Thyroid gland (tissue), 4 donors: ENCODE measurements around the gene CRHBP.

Experiments used
- POLR2A ChIP-seq, 2 donors: fragments of 450-650 bp; IDR thresholded peaks; one replicate each; pipeline ENCODE4 v1.6.1; 2017; ENCODE audit warnings: antibody characterized with exemption in 2 of 2, mild to moderate bottlenecking in 2 of 2, moderate library complexity in 1 of 2
- TF ChIP-seq, protein P1 (sequence below), 6 experiments: fragments of 200-600 bp in 3 of 6; fragments of 450-650 bp in 3 of 6; sonication (generic) in 3 of 6; IDR thresholded peaks; one replicate each; pipeline ENCODE4 v1.5.1; 2016 to 2019; ENCODE audit warnings: antibody characterized with exemption in 6 of 6, mild to moderate bottlenecking in 2 of 6, inconsistent platforms in 1 of 6, moderate library complexity in 1 of 6

DNA sequence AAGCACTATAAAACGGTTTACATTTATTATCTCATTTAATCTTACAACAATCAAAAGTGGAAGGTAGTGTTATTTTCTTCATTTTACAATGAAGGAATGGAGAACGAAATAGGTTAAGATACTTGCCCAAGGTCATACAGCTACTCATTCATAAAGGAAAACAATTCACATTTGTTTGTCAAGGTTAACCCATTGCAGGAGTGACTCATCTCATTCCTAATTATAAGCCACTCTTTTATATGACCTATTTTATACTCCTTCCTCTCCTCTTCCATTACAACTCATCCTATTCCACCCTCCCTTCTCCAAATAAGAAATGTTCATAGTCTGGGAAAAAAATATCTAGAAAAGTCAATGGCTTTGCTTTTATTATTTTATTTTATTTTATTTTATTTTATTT lies 29.6 kb downstream of the CRHBP start:
- TF ChIP-seq, protein P1, sequence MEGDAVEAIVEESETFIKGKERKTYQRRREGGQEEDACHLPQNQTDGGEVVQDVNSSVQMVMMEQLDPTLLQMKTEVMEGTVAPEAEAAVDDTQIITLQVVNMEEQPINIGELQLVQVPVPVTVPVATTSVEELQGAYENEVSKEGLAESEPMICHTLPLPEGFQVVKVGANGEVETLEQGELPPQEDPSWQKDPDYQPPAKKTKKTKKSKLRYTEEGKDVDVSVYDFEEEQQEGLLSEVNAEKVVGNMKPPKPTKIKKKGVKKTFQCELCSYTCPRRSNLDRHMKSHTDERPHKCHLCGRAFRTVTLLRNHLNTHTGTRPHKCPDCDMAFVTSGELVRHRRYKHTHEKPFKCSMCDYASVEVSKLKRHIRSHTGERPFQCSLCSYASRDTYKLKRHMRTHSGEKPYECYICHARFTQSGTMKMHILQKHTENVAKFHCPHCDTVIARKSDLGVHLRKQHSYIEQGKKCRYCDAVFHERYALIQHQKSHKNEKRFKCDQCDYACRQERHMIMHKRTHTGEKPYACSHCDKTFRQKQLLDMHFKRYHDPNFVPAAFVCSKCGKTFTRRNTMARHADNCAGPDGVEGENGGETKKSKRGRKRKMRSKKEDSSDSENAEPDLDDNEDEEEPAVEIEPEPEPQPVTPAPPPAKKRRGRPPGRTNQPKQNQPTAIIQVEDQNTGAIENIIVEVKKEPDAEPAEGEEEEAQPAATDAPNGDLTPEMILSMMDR (IDR thresholded peaks at IDR 0.05), result no peak
- no peak for TF ChIP-seq POLR2A (IDR thresholded peaks at IDR 0.05)
